GM18951 (cell line): Measurements from ENCODE around the gene AKAP1.

Source experiments
- POLR2A ChIP-seq: IDR thresholded peaks from 4 replicates; pipeline ENCODE4 v1.6.1; 2011; ENCODE audit warnings: mild to moderate bottlenecking; ENCODE audit not compliant: insufficient read length, insufficient read depth; ENCODE audit errors: extremely low read depth
- in situ Hi-C: fragments of 300-500 bp; cut with MboI; formaldehyde crosslinking; loops from one replicate; pipeline ENCODE4 v1.12.0; 2022; ENCODE audit warnings: low sequenced_read_pairs, mixed read lengths, inconsistent platforms; ENCODE audit not compliant: unreplicated experiment

Gene AKAP1

DNA sequence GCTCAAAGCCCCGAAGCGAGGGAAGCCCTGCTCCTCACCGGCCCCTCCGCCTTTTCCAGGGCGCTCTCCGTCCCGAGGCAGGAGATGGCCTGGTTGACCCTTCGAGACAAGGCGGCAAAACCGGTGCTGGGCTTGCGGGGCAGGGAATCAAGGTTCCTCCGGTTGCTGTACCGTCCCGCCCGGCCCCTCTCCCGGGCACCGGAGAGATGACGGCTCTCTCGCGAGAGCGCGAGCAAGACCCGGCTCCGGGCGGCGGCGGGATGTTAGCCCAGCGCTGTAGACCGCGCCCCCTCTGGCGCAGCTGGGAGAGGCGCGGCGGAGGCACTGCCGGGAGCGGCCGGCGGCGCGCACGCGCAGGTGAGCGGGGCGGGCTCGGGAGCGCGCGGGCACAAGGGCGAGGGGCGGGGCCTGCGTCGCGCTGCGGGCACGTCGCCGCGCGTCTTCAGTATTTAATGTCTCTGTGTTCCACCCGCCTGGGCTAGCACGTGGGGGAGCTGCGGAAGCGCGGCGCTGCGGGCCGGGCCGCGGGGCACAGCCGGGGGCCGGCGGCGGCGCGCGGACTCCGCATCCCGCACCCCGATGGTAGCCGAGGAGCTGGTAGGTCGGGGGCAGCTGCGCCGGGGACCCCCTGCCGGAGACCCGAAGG, at the start of gene AKAP1:
Gene AKAP1 (plus strand): TSS at position 445 of the 646 bp plus-strand sequence. CDS start 20,219 bp downstream, outside the sequence.
- TF ChIP-seq POLR2A = peak; percentile 95
- in situ Hi-C loops = no loop called here

DNA sequence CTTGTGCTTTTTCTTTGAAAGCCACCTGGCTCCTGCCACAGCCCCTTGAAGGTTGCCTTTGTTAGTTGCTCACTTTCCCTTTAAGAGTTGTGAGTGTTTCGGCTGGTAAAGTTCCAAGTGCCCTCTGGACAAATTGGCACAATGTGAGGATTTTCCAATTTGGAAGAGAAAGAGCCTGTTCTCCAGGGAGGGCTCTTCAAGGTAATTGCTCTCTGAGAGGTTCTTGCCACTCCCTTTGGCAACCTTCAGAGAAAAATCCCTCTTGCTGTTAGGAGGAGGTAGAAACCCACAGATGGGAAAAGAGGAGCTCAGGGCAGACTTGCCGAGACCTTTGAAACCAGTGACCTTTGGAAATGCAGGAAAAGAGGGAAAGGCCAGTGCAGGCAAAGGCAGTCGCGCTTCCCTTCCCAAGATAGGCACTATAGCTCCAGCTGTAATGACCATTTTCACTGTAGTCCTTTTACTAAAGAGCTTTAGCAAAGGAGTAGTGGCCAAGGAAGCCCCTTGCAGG, 49.0 kb upstream of the AKAP1 start:
- in situ Hi-C loops = no loop called here
- TF ChIP-seq POLR2A = no peak

DNA sequence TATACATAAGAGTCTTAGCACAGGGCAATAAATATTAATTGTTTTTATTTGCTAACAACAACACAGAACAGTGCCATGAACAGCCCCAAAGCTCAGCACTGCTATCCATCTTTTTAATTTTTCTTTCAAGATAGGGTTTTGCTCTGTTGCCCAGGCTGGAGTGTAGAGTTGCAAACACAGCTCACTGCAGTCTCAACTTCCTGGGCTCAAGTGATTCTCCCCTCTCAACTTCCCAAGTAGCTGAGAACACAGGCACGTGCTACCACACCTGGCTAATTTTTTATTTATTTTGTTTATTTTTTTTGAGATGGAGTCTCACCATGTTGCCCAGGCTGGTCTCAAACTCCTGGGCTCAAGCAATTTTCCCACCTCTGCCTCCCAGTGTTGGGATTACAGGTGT, 47.6 kb upstream of the AKAP1 start:
- in situ Hi-C loops = no loop called here

DNA sequence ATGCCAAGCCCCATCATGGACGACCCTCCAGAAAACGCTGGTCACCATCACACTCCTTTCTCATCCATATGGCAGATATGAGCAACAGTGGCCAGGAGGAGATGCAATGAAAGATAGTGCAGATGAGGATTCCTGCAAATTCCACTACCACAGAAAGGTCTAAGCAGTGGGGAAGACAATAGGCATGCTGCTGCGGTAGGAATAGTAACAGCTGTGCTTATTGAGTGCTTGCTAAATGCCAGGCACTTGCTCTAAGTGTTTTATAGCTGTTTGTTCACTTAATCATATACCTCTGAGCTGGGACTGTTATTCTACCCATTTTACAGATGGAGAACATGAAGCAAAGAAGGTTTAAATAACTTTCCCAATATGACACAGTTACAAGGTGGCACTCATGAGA, 46.6 kb upstream of the AKAP1 start:
- TF ChIP-seq POLR2A = no peak
- in situ Hi-C loops = no loop called here

More for the DNA sequence above, 47.6 kb upstream of the AKAP1 start:
- TF ChIP-seq POLR2A = no peak

GRCh38 chr17:57040571-57040970, 44.5 kb upstream of the AKAP1 start:
- TF ChIP-seq POLR2A = no peak
- in situ Hi-C loops = no loop called here

DNA sequence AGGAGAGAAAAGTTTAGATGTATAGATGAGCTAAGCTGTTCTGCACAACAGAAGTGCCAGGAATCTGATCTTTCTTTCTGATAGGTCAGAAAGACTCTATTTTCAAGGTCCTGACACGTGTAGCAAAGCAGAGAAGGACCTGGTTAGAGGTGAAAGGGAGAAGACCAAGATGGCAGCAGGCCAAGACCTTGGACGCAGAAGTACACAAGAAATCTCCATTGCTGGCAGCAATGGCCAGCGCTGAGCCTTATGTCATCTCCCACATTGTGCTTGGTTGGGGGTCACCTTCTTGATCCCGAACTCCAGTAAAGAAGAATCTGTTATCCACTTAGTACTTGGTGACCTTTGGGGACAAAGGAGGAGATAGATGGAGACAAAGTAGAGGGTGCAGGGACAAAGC, 41.8 kb upstream of the AKAP1 start:
- no peak for TF ChIP-seq POLR2A
- in situ Hi-C loops = no loop called here

GRCh38 chr17:57044976-57045867, 39.8 kb upstream of the AKAP1 start:
- in situ Hi-C loops = no loop called here
- TF ChIP-seq POLR2A = no peak

GRCh38 chr17:57045868-57046704, 39.0 kb upstream of the AKAP1 start:
- no peak for TF ChIP-seq POLR2A
- in situ Hi-C loops = no loop called here

DNA sequence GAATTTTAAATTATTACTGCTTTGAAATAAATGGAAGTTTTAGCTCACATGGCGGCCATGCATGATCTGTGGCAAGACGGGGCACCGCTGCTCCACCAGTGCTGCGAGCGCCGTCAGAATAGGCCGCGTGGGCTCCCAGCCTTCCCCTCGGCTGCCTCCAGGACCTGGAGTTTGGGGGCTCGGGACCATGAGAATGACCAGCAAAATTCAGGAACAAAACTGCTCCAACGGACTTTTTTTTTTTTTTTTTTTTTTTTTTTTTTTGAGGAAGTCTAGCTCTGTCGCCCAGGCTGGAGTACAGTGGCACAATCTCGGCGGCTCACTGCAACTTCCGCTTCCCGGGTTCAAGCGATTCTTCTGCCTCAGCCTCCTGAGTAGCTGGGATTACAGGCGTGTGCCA, 38.3 kb upstream of the AKAP1 start:
- in situ Hi-C loops = no loop called here
- no peak for TF ChIP-seq POLR2A

DNA sequence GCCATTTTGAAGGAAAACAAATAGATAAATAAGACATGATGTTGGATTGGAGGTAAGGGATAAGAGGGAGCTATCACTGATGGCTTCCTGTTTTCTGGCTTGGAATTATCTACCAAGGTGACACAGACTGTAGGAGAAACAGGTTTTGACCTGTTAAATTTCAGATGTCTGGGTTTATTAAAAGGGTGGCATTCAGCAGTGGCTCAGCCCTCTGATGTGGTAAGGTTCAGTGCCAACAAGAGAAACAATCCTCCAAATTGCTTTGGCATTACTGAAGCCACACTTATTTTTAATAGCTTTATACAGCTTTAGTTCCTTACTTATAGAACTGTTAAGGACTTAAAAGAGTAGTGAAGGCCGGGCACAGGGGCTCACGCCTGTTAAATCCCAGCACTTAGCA, 37.0 kb upstream of the AKAP1 start:
- in situ Hi-C loops = no loop called here
- no peak for TF ChIP-seq POLR2A

DNA sequence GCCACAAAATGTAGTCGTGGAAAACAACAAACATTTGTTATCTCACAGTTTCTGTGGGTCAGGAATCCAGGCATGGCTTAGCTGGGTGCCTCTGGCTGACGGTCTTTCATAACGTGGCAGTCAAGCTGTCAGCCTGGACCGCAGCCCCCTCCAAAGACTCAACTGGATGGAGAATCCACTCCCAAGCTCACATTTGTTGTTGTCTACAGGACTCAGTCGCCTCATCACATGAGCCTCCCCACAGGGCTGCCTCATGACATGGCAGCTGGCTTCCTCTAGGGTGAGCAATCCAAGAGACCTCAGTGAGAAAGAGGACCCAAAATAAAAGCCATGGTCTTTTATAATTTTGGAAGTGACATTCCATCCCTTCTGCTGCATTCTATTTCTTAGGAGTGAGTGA, 34.7 kb upstream of the AKAP1 start:
- in situ Hi-C loops = no loop called here
- TF ChIP-seq POLR2A = no peak

DNA sequence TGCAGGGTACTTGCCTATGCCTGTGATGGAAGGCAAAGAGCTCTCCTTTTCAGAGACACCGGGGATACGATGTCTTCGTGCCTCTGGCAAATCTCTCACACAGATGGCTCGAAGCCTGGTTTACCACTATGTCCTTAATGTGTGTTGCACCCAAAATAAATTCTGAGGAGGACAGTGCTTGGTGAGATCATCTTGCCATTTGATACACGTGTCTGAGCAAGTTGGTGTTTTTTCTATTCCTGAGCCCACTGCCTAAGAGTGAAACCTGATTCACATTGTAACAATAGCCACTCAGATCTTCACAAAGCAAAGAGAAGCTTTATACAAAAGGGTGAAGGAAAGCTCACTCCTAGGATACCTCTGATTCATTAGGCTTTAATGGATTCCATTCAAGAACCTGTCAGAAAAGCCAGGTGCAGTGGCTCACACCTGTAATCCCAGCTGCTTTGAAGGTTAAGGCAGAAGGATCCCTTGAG, 33.1 kb upstream of the AKAP1 start:
- in situ Hi-C loops = no loop called here
- TF ChIP-seq POLR2A = no peak

- in situ Hi-C loops = no loop called here
- TF ChIP-seq POLR2A = no peak
Measured at GRCh38 chr17:57062865-57063264, 22.2 kb upstream of the AKAP1 start.
